Panc1 (cell line): Measurements from ENCODE around the gene MAD1L1. TPM values are rescaled to one million over a fixed set of nuclear protein-coding genes. Genes with fewer than 3 reads are reported as not detected.

ENCODE experiments used
- ATAC-seq: fragments of 200-7000 bp; cut with Tn5 transposase; 2 replicates; pipeline ENCODE4 v1.9.1; 2020; ENCODE audit warnings: mild to moderate bottlenecking, moderate library complexity
- BruUV-seq: library from RNA; stranded (reverse); fragments of 400-500 nt; replicated peaks from 2 replicates; lab custom pipeline; 2021; lab: Mats Ljungman, UMichigan
- CTCF ChIA-PET: fragments of 300-600 bp; sonication (Branson Sonifier 250); formaldehyde crosslinking; loops from one replicate; lab custom pipeline; 2022; ENCODE audit warnings: antibody characterized with exemption; lab: Charles Lee
- POLR2A ChIA-PET: fragments of 300-600 bp; sonication (Branson Sonifier 250); formaldehyde crosslinking; loops from one replicate; lab custom pipeline; 2022; ENCODE audit warnings: antibody characterized with exemption; lab: Charles Lee
- DNase-seq: peaks from one replicate; pipeline ENCODE4 v3.0.0-alpha.2; 2010; ENCODE audit warnings: low read depth, low spot score
- H3K27ac ChIP-seq: 2 replicates; pipeline ENCODE4 v1.5.1; 2011; ENCODE audit warnings: mild to moderate bottlenecking, low read length, inconsistent platforms
- H3K27me3 ChIP-seq: fragments of 200-500 bp; sonication (Bioruptor generic); 2 replicates; pipeline ENCODE4 v1.6.0; 2014; ENCODE audit warnings: low read length, inconsistent platforms; ENCODE audit not compliant: control insufficient read depth, insufficient read depth
- H3K36me3 ChIP-seq: fragments of 200-500 bp; sonication (Bioruptor generic); 2 replicates; pipeline ENCODE4 v1.5.1; 2014; ENCODE audit warnings: inconsistent platforms, mild to moderate bottlenecking, low read length, moderate library complexity; ENCODE audit not compliant: control insufficient read depth, insufficient read depth
- H3K4me1 ChIP-seq: 2 replicates; pipeline ENCODE4 v1.5.1; 2011; ENCODE audit warnings: inconsistent platforms, mild to moderate bottlenecking, low read length, moderate library complexity; ENCODE audit not compliant: control insufficient read depth, insufficient read depth
- H3K4me3 ChIP-seq, 2 experiments: 2 replicates each; pipeline ENCODE4 v1.5.1; 2011 to 2012; ENCODE audit warnings: low read depth in 2 of 2, low read length in 2 of 2, mild to moderate bottlenecking in 2 of 2, inconsistent platforms in 1 of 2, moderate library complexity in 1 of 2
- H3K9me3 ChIP-seq: fragments of 200-500 bp; sonication (Bioruptor generic); 2 replicates; pipeline ENCODE4 v1.5.1; 2014; ENCODE audit warnings: low read depth, mild to moderate bottlenecking, inconsistent platforms, low read length, moderate library complexity; ENCODE audit not compliant: control insufficient read depth, insufficient read depth
- POLR2AphosphoS5 ChIP-seq: IDR thresholded peaks from 2 replicates; pipeline ENCODE4 v1.6.1; 2012; ENCODE audit warnings: mild to moderate bottlenecking, low read depth, low read length, moderate library complexity
- SIN3A ChIP-seq: IDR thresholded peaks from 2 replicates; pipeline ENCODE4 v1.6.1; 2012; ENCODE audit warnings: low read depth, mild to moderate bottlenecking, low read length, moderate library complexity, borderline replicate concordance; ENCODE audit not compliant: insufficient read depth
- TCF7L2 ChIP-seq: IDR thresholded peaks from 2 replicates; pipeline ENCODE4 v1.6.1; 2011; ENCODE audit warnings: mild to moderate bottlenecking, low read depth, low read length, inconsistent platforms
- in situ Hi-C: cut with HindIII; loops from 2 replicates; pipeline ENCODE4 v1.10.0; 2016; ENCODE audit warnings: low sequenced_read_pairs, low pct_unique_long_range_greater_than_20kb
- intact Hi-C: fragments of 100-400 bp; cut with micrococcal nuclease; formaldehyde crosslinking; loops from one replicate; pipeline ENCODE4 v1.10.0; 2022; ENCODE audit not compliant: unreplicated experiment
- total RNA-seq: library from RNA; stranded (reverse); gene quantifications from one replicate; pipeline ENCODE4 v1.2.1, GENCODE V29; 2021; ENCODE audit not compliant: unreplicated experiment
- TF ChIP-seq, protein P1 (sequence below), 2 experiments: IDR thresholded peaks; 2 replicates each; pipeline ENCODE4 v1.6.1; 2011 to 2012; ENCODE audit warnings: low read depth in 2 of 2, control low read depth in 1 of 2, low read length in 1 of 2, mild to moderate bottlenecking in 1 of 2, moderate library complexity in 1 of 2; ENCODE audit not compliant: insufficient read depth in 1 of 2
- TF ChIP-seq, protein P2 (sequence below): fragments of 450-650 bp; IDR thresholded peaks from 2 replicates; pipeline ENCODE4 v1.5.1; 2017; ENCODE audit warnings: mild to moderate bottlenecking

Gene MAD1L1
- total RNA-seq, 1 experiment from 2014 or later, result 70.8 TPM

DNA sequence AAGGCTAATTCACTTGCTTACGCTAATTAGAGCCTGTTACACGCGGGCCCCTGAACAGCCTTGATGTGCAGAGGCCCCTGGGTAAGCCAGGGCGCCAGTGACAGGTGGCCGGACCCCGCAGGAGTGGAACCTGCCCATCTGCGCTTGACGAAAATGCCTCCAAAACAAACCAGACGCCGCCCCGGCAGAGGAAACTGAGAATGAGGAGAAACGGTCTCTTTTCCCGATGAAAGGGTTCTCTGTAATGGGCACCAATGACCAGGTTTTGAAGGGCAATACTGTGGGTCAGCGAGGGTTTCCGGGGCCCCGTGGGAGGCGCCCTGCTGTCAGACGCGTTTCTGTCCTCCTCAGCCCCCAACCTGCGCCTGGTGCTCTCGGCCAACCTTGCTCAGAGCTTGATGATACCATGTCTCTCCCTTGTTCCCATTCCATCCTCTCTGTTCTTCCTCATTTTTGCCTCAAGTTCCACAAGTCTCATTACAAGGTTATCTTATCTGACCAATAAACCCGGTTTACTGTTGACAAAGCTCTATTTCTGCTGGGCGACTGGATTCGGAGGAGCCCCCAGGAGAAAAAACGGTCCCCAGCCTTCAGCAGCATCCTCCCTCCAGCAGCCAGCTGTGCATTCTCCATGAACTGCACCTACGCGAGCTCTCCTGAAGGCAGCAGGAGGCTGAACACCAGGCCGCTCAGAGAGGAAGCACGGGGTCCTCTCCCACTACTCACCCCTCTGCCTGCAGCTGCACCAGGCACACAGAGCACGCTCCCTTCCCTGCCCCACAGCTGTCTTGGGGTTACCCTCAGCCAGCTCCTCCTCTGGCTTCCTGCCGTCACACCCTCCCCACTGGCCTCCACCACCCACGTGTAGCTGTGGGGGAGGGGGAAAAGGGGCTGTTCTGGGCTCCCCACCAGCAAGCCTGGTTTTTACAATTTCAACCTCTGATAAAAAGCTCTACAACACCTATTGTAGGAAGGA is 202.0 kb downstream of the MAD1L1 start:
- CTCF ChIA-PET, result no interaction called here
- Histone ChIP-seq H3K4me1 (no peaks in the 10 kb centered on the region), H3K27me3 (no peaks in the 10 kb centered on the region), H3K4me3 (no peak overlapping the region), H3K27ac (no peak overlapping the region), H3K36me3 (no peaks in the 10 kb centered on the region), H3K9me3 (peaks cover 33% of the 10 kb centered on the region)
- in situ Hi-C loops (no loop called here), intact Hi-C loops (no loop called here)
- BruUV-seq, result no TSS peak
- TF ChIP-seq TCF7L2 (no peak), SIN3A (no peak), POLR2AphosphoS5 (no peak)
- TF ChIP-seq, protein P1, sequence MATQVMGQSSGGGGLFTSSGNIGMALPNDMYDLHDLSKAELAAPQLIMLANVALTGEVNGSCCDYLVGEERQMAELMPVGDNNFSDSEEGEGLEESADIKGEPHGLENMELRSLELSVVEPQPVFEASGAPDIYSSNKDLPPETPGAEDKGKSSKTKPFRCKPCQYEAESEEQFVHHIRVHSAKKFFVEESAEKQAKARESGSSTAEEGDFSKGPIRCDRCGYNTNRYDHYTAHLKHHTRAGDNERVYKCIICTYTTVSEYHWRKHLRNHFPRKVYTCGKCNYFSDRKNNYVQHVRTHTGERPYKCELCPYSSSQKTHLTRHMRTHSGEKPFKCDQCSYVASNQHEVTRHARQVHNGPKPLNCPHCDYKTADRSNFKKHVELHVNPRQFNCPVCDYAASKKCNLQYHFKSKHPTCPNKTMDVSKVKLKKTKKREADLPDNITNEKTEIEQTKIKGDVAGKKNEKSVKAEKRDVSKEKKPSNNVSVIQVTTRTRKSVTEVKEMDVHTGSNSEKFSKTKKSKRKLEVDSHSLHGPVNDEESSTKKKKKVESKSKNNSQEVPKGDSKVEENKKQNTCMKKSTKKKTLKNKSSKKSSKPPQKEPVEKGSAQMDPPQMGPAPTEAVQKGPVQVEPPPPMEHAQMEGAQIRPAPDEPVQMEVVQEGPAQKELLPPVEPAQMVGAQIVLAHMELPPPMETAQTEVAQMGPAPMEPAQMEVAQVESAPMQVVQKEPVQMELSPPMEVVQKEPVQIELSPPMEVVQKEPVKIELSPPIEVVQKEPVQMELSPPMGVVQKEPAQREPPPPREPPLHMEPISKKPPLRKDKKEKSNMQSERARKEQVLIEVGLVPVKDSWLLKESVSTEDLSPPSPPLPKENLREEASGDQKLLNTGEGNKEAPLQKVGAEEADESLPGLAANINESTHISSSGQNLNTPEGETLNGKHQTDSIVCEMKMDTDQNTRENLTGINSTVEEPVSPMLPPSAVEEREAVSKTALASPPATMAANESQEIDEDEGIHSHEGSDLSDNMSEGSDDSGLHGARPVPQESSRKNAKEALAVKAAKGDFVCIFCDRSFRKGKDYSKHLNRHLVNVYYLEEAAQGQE (IDR thresholded peaks at IDR 0.05; ENCODE audit: insufficient read depth in 1 of 2, low read depth in 2 of 2, low read length in 1 of 2), result no peak
- TF ChIP-seq, protein P2, sequence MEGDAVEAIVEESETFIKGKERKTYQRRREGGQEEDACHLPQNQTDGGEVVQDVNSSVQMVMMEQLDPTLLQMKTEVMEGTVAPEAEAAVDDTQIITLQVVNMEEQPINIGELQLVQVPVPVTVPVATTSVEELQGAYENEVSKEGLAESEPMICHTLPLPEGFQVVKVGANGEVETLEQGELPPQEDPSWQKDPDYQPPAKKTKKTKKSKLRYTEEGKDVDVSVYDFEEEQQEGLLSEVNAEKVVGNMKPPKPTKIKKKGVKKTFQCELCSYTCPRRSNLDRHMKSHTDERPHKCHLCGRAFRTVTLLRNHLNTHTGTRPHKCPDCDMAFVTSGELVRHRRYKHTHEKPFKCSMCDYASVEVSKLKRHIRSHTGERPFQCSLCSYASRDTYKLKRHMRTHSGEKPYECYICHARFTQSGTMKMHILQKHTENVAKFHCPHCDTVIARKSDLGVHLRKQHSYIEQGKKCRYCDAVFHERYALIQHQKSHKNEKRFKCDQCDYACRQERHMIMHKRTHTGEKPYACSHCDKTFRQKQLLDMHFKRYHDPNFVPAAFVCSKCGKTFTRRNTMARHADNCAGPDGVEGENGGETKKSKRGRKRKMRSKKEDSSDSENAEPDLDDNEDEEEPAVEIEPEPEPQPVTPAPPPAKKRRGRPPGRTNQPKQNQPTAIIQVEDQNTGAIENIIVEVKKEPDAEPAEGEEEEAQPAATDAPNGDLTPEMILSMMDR, result no peak
- POLR2A ChIA-PET, result no interaction called here
- DNase-seq (no peak), ATAC-seq (no peak)

DNA sequence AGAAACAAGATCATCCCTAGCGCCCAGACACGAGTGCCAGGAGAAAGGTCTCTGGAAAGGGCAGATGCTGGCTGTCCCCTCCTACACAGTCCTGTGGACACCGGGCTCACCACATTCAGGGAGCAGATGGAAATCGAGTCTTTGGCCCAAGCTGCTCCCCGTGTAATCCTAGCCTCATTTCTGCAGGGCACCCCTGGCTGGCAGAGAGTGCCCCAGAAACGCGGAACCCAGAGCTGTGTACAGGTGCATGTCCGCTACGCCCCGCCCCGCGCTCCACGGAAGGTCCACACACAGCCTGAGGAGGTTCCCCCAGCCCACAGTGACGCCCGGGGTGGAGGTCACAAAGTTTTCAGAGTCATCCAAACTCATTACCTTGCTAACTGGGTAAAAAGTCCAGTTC is 202.8 kb downstream of the MAD1L1 start:
- TF ChIP-seq TCF7L2 (no peak), POLR2AphosphoS5 (no peak)
- Histone ChIP-seq H3K27me3 (no peaks in the 10 kb centered on the region), H3K4me1 (no peaks in the 10 kb centered on the region), H3K27ac (no peak overlapping the region), H3K4me3 (no peak overlapping the region), H3K36me3 (no peaks in the 10 kb centered on the region), H3K9me3 (peaks cover 42% of the 10 kb centered on the region)
- intact Hi-C loops (no loop called here), in situ Hi-C loops (no loop called here)
- ChIA-PET POLR2A (interaction anchor here (0.6 kb wide), 1 partner anchor 39 kb away, joined by 5 read pairs; no protein-coding TSS in a partner anchor), CTCF (no interaction called here)
- DNase-seq, result no peak
- BruUV-seq, result no TSS peak
- no peak for ATAC-seq
